NCI-H2171 treated with DMSO at 0.1 percent for 48 hours (cell line): ENCODE measurements around the gene NAT8.
"Not testable (repeated sequence)": the region's sequence is repeated elsewhere in the genome, so short reads cannot be mapped to it uniquely, and the experiment has no call there.

Source experiments
- DNase-seq: peaks from one replicate; lab custom pipeline; 2025; lab: John Stamatoyannopoulos, UW

The NAT8 gene

DNA sequence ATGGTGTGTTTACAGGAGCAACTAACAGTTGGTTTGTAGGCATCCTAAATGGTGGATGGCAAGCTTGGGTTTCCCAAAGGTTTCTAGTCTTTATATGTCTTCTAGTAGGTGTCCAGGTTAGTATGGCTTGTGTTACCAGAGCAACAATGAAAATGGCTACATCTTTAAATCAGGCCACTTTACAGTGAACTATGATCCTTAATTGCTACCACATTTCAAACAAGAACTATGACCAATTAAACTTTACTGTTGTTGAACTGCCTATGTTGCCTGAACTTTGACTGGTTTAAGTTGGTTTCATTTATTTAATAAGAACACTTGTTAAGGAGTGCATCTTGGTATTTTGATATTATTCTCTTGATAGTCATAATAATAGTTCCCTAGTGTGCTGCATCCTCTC lies 5.2 kb downstream of the NAT8 start:
- DNase-seq = not testable (repeated sequence)

DNA sequence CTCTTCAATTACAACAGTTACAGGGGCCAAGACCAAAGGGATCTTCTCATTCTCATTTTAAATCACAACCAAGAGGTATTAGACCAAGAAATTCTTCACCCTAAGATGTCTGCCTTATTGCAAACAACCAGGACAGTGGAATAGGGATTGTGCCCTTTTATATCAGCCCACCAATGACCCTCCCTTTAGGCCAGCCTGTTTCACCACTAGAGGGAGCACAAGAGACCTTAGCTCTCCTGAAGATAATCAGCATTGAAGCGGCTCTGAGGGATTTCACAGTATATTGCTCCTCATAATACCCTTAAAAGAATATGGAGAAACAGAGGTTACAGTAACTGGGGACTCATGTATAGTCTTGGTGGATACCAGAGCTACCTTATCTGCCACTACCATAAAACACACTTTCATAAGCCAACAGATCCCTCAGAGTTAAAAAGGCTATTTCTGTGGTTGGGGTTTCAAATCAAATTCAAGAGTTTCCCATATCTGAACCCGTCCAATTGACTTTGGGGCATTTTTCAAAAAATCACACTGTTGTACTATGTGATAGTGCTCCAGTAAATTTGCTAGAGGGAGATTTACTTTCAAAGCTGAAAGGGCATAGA lies 11.5 kb downstream of the NAT8 start:
- peak; percentile 29 for DNase-seq

- DNase-seq = not testable (repeated sequence)
These were observed 13.7 kb downstream of the NAT8 start for GRCh38 chr2:73628493-73628892.

GRCh38 chr2:73626237-73626636 lies 16.0 kb downstream of the NAT8 start:
- not testable (repeated sequence) for DNase-seq

- not testable (repeated sequence) for DNase-seq
These were observed 17.6 kb downstream of the NAT8 start for GRCh38 chr2:73624625-73625024.

GRCh38 chr2:73624036-73624435 lies 18.2 kb downstream of the NAT8 start:
- DNase-seq = not testable (repeated sequence)

DNA sequence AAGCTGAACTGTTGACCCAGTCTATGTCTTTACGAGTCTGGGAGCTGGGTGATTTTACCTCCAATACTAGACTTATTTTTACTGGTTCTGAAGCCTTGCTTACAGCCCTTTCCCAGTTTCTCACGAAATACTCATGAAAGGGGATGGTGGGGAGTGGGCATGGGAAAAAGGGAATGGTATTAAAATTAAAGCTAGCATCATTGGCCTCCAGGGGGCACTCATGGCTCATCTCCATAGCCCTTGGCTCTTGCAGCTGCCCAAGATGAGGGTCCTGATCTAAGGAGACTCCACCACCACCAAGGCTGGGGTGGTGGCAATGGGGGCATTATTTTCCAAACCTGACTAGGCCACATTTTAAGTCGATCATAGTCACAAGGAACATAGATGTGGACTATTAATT lies 22.3 kb downstream of the NAT8 start:
- DNase-seq = not testable (repeated sequence)

DNA sequence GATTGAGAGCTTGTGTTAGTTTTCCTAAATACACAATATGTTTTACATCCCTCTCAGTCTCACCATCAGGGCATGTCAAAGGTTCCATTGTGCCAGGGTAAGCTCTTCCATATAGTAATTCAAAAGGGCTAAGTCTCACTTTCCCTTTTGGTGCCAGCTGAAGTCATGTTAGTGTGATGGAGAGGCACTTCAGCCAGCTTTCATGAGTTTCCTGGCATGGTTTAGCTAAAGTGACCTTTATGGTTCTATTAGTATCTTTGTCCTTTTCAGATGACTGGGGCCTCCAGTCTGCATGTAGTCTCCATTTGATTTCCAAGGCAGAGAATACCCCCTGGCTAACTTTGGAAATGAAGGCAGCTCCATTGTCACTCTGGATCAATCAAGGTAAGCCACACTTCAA lies 27.2 kb downstream of the NAT8 start:
- no peak for DNase-seq

GRCh38 chr2:73614105-73614504 lies 28.1 kb downstream of the NAT8 start:
- DNase-seq = no peak

DNA sequence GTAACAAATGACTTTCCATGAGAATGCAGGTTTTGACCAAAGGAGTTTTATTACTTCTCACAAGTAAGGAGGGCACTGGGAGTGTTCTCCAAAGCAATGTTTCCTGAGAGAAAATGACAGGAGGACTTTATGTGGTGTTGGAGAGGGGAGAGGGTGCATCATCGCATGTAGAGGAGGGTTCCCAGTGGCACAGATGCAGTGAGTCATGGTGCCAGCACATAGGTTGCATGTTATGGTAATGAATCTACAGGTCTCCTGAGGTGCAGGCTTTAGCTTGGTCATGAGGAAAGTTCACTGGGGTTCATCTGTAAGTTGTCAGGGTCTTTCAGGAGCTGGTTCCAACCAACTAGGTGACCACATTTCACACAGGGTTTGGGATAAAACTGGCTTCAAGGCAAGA lies 30.4 kb downstream of the NAT8 start:
- no peak for DNase-seq

- DNase-seq = no peak
These were observed 31.0 kb downstream of the NAT8 start for GRCh38 chr2:73611193-73611592.

GRCh38 chr2:73610111-73610510 lies 32.1 kb downstream of the NAT8 start:
- no peak for DNase-seq

- not testable (repeated sequence) for DNase-seq
These were observed 37.6 kb downstream of the NAT8 start for GRCh38 chr2:73604589-73604988.

DNA sequence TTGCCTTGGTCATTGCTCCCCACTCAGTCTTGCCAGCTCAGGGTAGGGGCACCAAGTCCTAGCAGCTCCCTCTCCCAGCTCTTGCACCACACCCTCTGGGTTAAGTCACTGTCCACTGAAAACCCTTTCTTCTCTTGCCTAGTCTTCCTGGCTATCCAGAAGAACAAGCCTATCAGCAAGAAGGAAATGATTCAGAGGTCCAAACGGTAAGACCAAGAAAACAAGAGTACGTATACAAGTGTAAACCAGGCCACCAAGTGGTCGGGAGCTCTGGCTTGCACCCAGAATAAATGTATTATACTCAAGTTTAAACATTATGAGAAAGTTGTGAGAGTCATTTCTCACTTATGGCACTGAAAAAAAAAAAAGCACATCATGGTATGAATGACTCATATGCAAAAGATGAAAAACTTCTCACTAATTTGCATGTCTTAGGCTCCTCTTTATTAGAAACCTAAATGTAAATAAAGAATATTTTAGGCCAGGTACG lies 39.1 kb downstream of the NAT8 start:
- not testable (repeated sequence) for DNase-seq

- no peak for DNase-seq
These were observed 40.4 kb downstream of the NAT8 start for GRCh38 chr2:73601780-73602179.

DNA sequence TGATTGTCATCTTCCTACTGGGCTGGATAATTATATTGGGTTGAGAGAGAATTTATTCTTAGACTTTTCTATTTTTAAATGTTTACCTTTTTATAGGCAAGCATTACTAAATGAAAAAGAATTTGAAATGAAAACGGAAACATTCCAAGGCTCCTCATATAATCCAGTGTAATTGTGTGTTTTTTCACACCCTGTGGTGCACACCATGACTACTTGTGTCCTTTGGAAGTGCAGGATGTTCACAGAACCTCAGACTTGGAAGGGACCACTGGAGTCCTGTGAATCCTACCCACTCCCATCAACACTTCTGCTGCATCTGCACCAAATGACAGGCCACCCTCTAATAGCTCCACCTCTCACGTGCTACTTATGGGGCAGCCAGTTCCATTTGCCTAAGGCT lies 48.0 kb downstream of the NAT8 start:
- no peak for DNase-seq

DNA sequence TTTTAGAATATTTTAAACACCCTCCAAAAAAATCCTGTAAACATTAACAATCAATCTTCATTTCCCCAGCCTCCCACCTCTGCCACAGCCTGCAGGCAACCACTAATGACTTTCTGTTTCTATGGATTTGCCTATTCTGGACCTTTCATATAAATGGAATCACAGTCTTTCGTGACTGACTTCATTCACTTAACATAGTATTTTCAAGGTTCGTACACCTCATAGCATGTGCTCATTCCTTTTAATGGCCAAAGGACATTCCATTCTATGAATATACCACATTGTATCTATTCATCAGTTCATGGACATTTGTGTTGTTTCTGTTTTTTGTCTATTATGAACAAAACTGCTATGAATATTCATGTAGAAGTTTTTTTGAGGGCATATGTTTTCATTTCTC lies 48.5 kb downstream of the NAT8 start:
- DNase-seq = no peak
